Chondrocyte (in vitro differentiated cells): Measurements from ENCODE around the gene PYGB. TPM values are rescaled to one million over a fixed set of nuclear protein-coding genes. Genes with fewer than 3 reads are reported as not detected.

Source experiments
- DNase-seq: peaks from one replicate; pipeline ENCODE4 v3.0.0; 2021; ENCODE audit warnings: mixed read lengths, low spot score
- H3K27ac Mint-ChIP-seq: one replicate; pipeline ENCODE4 v1.8.0; 2021; ENCODE audit warnings: mild to moderate bottlenecking, moderate library complexity, mixed read lengths; ENCODE audit not compliant: unreplicated experiment
- H3K27me3 Mint-ChIP-seq: 2 replicates; pipeline ENCODE4 v1.8.0; 2021; ENCODE audit warnings: low read depth, mixed read lengths
- H3K36me3 Mint-ChIP-seq: 2 replicates; pipeline ENCODE4 v1.8.0; 2021; ENCODE audit warnings: low read depth, mixed read lengths
- H3K4me1 Mint-ChIP-seq: 2 replicates; pipeline ENCODE4 v1.8.0; 2021; ENCODE audit warnings: low read depth, mild to moderate bottlenecking, mixed read lengths
- H3K4me3 Mint-ChIP-seq: one replicate; pipeline ENCODE4 v1.8.0; 2021; ENCODE audit warnings: mild to moderate bottlenecking, moderate library complexity, mixed read lengths; ENCODE audit not compliant: unreplicated experiment
- H3K9me3 Mint-ChIP-seq: 2 replicates; pipeline ENCODE4 v1.8.0; 2021; ENCODE audit warnings: low read depth, mixed read lengths
- CTCF ChIP-seq: fragments of 200-600 bp; sonication (generic); IDR thresholded peaks from 2 replicates; pipeline ENCODE4 v1.5.0; 2021; ENCODE audit warnings: antibody characterized with exemption, mild to moderate bottlenecking, moderate library complexity
- total RNA-seq: library from RNA; stranded (reverse); gene quantifications from 3 replicates; pipeline ENCODE4 v1.2.1, GENCODE V29; 2021

The PYGB gene
- total RNA-seq, 1 donor from 2014 or later = 171 TPM

GRCh38 chr20:25223179-25223661, 24.7 kb upstream of the PYGB start:
- Mint-ChIP-seq H3K27ac (peak overlapping the region; percentile 98), H3K36me3 (peaks cover 9% of the 10 kb centered on the region), H3K4me3 (peak overlapping the region; percentile 1), H3K27me3 (no peaks in the 10 kb centered on the region), H3K4me1 (peaks cover 60% of the 10 kb centered on the region), H3K9me3 (no peaks in the 10 kb centered on the region)
- TF ChIP-seq CTCF = peak; percentile 55
- peak; percentile 89 for DNase-seq

GRCh38 chr20:25223765-25224720, 23.8 kb upstream of the PYGB start:
- peaks cover 8% of the 10 kb centered on the region for H3K36me3 Mint-ChIP-seq
- DNase-seq = peak; percentile 83
- H3K9me3 Mint-ChIP-seq = no peaks in the 10 kb centered on the region
- no peaks in the 10 kb centered on the region for H3K27me3 Mint-ChIP-seq
- H3K4me1 Mint-ChIP-seq = peaks cover 60% of the 10 kb centered on the region
- TF ChIP-seq CTCF = no peak
- peak overlapping the region; percentile 6 for H3K4me3 Mint-ChIP-seq
- peak overlapping the region; percentile 98 for H3K27ac Mint-ChIP-seq

GRCh38 chr20:25224941-25225340, 22.9 kb upstream of the PYGB start:
- H3K36me3 Mint-ChIP-seq = peaks cover 3% of the 10 kb centered on the region
- H3K27ac Mint-ChIP-seq = no peak overlapping the region
- no peaks in the 10 kb centered on the region for H3K9me3 Mint-ChIP-seq
- no peak overlapping the region for H3K4me3 Mint-ChIP-seq
- no peak for TF ChIP-seq CTCF
- H3K4me1 Mint-ChIP-seq = peaks cover 62% of the 10 kb centered on the region
- no peaks in the 10 kb centered on the region for H3K27me3 Mint-ChIP-seq
- DNase-seq = peak; percentile 85

GRCh38 chr20:25225642-25226432, 22.0 kb upstream of the PYGB start:
- no peak overlapping the region for H3K4me3 Mint-ChIP-seq
- H3K9me3 Mint-ChIP-seq = no peaks in the 10 kb centered on the region
- H3K27me3 Mint-ChIP-seq = no peaks in the 10 kb centered on the region
- H3K27ac Mint-ChIP-seq = peak overlapping the region; percentile 92
- H3K36me3 Mint-ChIP-seq = peaks cover 3% of the 10 kb centered on the region
- H3K4me1 Mint-ChIP-seq = peaks cover 67% of the 10 kb centered on the region
- TF ChIP-seq CTCF = no peak
- DNase-seq = peak; percentile 81
